GM21737 (cell line): Measurements from ENCODE around the gene PANX2.
"Not testable (repeated sequence)": the region's sequence is repeated elsewhere in the genome, so short reads cannot be mapped to it uniquely, and the experiment has no call there.

ENCODE experiments used
- ATAC-seq: cut with Tn5 transposase; IDR thresholded peaks from one replicate; pipeline ENCODE4 v1.9.1; 2021; ENCODE audit warnings: mild to moderate bottlenecking, moderate library complexity; ENCODE audit not compliant: unreplicated experiment

Gene PANX2

GRCh38 chr22:50146439-50147238 lies 23.9 kb upstream of the PANX2 start:
- no peak for ATAC-seq

DNA sequence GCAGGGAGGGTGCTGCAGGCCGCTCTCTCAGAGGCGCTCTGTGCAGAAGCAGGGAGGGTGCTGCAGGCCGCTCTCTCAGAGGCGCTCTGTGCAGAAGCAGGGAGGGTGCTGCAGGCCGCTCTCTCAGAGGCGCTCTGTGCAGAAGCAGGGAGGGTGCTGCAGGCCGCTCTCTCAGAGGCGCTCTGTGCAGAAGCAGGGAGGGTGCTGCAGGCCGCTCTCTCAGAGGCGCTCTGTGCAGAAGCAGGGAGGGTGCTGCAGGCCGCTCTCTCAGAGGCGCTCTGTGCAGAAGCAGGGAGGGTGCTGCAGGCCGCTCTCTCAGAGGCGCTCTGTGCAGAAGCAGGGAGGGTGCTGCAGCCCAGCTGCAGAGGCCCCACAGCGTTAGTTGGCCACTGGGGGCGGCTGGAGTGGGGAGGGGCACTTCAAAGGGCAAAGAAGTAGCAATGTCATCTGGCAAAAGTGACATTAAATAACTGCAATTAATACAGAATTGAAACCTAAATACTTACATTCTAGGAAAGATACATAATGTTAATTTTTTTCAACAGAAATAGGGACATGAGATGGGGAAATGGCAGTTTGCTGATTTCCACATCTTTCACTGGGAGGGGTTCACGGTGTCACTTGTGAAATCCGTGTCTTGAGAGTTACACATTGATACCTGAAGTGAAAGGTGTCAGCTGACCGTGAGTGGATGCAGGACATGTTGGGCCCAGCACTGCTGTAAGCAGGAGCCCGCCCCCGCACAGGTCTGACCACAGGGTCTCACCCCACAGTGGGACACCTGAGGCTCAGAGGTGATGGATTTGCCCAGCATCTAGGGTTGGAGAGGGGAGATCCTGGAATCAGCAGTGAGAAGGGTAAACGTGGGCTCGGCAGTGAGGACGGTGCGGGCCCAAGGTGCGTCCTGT lies 23.0 kb upstream of the PANX2 start:
- not testable (repeated sequence) for ATAC-seq

GRCh38 chr22:50148166-50148500 lies 22.4 kb upstream of the PANX2 start:
- no peak for ATAC-seq

DNA sequence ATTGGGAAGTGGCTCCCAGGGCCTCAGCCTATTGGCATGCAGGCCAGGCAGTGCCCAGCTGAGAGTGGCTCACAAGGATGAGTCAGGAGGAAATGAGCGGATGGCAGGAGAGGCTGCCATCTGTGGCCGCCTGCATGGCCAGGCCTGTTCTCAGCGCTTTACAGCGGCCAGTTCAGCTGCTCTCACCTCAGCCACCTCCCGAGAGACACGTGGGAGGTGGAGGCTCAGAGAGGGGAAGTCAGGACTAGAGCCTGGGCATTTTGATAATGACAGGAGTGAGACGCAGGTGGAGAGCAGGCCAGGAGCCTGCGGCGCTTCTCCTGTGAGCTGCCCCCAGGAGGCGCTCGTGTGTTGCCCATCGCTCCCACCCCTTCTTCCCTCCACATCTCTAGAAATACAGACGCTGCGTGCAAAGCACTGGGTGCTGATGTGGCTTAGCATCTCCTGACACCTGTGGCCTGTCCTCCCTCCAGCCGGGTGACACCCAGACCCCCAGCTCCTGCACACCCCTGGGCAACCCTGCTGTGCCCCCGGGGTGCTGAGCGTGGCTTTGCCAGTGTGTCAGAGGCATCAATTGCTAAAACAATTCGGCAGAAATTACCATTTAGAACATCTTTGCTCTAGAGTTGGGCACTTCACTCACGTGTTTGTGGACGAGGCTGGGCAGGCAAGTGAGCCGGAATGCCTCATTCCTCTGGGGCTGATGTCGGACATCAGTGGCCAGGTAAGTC lies 21.4 kb upstream of the PANX2 start:
- ATAC-seq: no peak

- no peak for ATAC-seq
Observed at GRCh38 chr22:50150161-50151129, 20.1 kb upstream of the PANX2 start.

DNA sequence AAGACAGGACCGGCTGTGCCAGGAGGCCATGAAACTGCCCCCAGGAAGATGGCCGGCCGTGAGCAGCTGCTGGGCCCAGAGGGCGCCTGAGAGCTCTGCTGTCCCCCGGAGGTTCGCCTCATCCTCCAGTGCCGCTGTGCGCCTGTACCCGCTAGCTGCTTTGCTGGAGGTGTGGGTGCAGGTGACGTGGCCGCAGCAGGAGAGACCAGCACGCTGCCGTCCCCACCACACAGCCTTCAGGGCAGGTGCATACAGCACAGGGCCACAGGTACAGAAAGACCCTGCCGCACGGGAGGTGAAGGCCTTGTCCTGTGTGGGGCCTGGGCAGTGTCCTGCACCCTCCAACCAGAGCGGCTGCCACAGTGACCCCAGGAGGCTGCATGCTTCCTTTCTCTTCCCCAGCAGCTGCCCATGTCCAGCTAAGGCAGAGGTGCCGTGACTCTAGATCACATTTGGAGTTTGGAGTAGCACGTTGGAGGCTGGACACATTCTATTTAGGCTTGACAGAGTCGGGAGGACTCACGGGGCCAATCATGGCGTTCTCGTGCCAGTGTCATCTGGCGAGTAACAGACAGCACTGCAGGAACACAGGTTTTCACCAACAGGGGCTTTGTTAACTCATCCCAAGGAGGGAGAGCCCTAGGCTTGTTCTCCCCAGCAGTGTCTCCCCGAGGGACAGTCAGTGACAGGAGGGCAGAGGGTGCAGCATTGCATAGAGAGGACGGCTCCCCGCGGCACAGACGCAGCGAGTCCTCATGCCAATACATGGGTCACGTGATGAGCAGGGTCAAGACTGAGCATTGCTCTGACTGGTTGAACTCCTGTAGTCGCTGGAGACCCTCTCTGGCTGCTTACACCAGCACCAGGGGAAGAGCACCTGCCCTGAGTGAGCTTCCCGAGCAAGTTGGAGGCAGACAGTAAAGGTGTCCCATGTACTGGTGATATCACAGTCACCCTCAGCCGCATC lies 18.7 kb upstream of the PANX2 start:
- ATAC-seq: no peak

GRCh38 chr22:50153056-50153755 lies 17.3 kb upstream of the PANX2 start:
- no peak for ATAC-seq

- no peak for ATAC-seq
Observed at GRCh38 chr22:50153756-50154140, 16.8 kb upstream of the PANX2 start.

- no peak for ATAC-seq
Observed at GRCh38 chr22:50157709-50158375, 12.7 kb upstream of the PANX2 start.

DNA sequence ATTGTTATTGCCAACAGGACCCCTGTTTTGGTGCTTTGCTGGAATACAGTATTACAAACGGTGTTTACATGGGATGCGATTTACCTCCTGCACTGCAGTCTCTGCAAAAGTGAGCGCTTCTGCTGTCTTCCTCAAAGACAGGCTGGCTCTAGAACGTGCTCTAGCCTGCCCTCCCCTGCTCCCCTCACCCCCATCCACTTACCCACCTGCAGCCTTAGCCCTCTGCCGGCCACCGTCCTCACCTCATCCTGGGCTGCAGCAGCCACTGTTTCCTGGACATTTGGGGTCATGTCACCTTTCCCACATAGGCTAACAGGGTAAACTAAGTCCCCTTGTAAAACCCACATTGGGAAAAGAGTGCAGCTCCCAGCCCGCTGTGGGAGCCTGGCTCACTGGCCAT lies 9.6 kb upstream of the PANX2 start:
- no peak for ATAC-seq

GRCh38 chr22:50161508-50162390 lies 8.8 kb upstream of the PANX2 start:
- no peak for ATAC-seq

- no peak for ATAC-seq
Observed at GRCh38 chr22:50162391-50162956, 8.1 kb upstream of the PANX2 start.

DNA sequence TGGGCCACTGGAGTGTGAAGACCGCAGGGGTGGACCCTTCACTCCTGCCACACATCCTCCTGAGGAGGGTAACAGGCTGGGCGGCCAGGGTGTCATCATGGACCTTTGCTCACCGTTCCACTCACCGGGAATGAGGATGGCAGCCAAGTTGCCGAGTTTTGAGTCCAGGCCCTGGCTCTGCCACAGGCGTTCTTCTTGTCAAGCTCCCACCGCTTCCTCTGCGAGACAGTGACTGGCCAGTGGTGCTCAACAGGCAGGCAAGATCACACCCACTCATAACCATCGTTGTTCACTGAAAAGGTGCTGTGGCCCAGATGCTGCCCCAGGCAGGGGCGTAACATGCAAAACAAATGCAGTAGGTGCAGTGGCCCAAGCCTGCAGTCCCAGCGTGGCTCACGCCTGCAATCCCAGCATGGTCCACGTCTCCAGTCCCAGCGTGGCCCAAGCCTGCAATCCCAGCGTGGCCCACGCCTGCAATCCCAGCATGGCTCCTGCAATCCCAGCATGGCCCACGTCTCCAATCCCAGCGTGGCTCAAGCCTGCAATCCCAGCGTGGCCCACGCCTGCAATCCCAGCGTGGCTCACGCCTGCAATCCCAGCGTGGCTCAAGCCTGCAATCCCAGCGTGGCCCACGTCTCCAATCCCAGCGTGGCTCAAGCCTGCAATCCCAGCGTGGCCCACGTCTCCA lies 5.0 kb upstream of the PANX2 start:
- no peak for ATAC-seq

- no peak for ATAC-seq
Observed at GRCh38 chr22:50167689-50168489, 2.6 kb upstream of the PANX2 start.

DNA sequence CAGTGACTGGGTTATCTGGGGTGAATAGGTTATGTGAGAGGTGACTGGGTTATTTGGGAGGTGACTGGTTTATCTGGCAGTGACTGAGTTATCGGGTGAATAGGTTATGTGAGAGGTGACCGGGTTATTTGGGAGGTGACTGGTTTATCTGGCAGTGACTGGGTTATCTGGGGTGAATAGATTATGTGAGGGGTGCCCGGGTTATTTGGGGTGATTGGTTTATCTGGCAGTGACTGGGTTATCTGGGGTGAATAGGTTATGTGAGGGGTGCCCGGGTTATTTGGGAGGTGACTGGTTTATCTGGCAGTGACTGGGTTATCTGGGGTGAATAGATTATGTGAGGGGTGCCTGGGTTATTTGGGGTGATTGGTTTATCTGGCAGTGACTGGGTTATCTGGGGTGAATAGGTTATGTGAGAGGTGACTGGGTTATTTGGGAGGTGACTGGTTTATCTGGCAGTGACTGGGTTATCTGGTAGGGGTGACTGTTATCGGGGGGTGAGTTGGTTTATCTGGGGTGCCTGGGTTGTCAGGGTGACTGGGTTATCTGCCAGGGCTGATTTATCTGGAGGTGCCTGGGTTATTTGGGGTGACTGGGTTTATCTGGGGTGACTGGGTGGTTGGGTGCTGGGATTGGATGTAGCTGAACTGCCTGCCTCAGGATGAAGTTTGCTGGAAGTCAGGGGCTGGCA lies 1.9 kb upstream of the PANX2 start:
- not testable (repeated sequence) for ATAC-seq
